Measurements from ENCODE around the gene TMEM41A.

Gene TMEM41A

DNA sequence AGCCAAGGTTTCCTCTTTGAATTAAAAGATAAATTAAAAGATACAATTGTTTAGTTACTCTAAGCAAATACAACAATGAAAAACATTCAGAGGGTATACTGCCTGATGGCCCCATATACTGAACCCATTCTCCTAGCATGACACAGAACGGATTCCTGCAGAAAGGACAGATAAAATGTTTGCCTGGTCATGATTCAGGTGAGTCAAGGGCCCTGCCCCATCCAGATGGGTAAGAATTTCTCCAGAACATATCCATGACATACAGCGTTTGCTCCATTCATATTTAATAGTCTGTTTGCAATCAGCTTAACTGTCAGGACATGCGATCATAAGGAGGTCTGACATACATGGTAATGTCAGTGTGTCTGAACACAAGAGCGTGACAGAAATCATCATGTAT, 8.6 kb downstream of the TMEM41A start:
- POLR2A ChIA-PET = interaction anchor here (1.4 kb wide), 1 partner anchor 96 kb away, joined by 3 read pairs; the partner anchor contains the start of gene SENP2
- TF ChIP-seq ZNF384 (IDR thresholded peaks at IDR 0.05) = no peak
- TF ChIP-seq CTBP1 (IDR thresholded peaks at IDR 0.05; ENCODE audit: borderline replicate concordance) = no peak
- no peak for TF ChIP-seq LEF1 (IDR thresholded peaks at IDR 0.05; ENCODE audit: borderline replicate concordance)
- no peak for TF ChIP-seq ELF4 (IDR thresholded peaks at IDR 0.05)
- no peak for TF ChIP-seq ARNT (IDR thresholded peaks at IDR 0.05)
- TF ChIP-seq SP1 (IDR thresholded peaks at IDR 0.05) = no peak
- no peak for TF ChIP-seq FOXK2 (IDR thresholded peaks at IDR 0.05)
- TF ChIP-seq TARDBP (IDR thresholded peaks at IDR 0.05) = no peak
- TF ChIP-seq FOXM1 (IDR thresholded peaks at IDR 0.05; ENCODE audit: borderline replicate concordance) = no peak
- no peak for TF ChIP-seq SUZ12 (IDR thresholded peaks at IDR 0.05)
- TF ChIP-seq NFRKB (IDR thresholded peaks at IDR 0.05) = no peak
- TF ChIP-seq BHLHE40 (IDR thresholded peaks at IDR 0.05; ENCODE audit: borderline replicate concordance) = no peak
- TF ChIP-seq HDGF (IDR thresholded peaks at IDR 0.05; ENCODE audit: borderline replicate concordance) = no peak
- TF ChIP-seq FOXA1 (IDR thresholded peaks at IDR 0.05) = no peak
- TF ChIP-seq L3MBTL2 (conservative IDR thresholded peaks at IDR 0.05) = no peak
- TF ChIP-seq, protein P1, sequence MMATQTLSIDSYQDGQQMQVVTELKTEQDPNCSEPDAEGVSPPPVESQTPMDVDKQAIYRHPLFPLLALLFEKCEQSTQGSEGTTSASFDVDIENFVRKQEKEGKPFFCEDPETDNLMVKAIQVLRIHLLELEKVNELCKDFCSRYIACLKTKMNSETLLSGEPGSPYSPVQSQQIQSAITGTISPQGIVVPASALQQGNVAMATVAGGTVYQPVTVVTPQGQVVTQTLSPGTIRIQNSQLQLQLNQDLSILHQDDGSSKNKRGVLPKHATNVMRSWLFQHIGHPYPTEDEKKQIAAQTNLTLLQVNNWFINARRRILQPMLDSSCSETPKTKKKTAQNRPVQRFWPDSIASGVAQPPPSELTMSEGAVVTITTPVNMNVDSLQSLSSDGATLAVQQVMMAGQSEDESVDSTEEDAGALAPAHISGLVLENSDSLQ (IDR thresholded peaks at IDR 0.05) = no peak
- DNase-seq (ENCODE audit: extremely low spot score) = no peak
- CTCF ChIA-PET = no interaction called here

DNA sequence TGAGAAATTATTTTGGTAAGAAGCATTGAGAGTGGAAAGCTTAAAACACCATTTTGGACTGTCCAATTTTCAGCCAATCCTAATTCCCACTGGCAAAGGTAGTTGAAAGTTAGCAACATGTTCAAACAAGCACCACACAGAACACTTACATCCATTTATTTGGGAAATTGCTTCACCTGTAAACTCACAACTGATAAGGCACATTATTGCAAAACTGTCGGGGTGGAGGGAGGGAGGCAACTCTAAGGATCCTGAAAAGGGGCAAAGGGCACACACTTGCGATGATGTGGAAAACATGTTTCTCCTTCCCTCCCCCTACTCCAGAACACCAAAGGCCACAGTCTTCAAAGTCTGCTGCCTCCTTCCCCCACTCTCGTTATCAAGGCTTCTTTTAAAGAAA, 9.4 kb downstream of the TMEM41A start:
- no peak for DNase-seq (ENCODE audit: extremely low spot score)
- ChIA-PET POLR2A (interaction anchor here (1.4 kb wide), 1 partner anchor 97 kb away, joined by 3 read pairs; the partner anchor contains the start of gene SENP2), CTCF (no interaction called here)
- TF ChIP-seq L3MBTL2 (conservative IDR thresholded peaks at IDR 0.05) (no peak), FOXM1 (IDR thresholded peaks at IDR 0.05; ENCODE audit: borderline replicate concordance) (no peak), BHLHE40 (IDR thresholded peaks at IDR 0.05; ENCODE audit: borderline replicate concordance) (no peak), HDGF (IDR thresholded peaks at IDR 0.05; ENCODE audit: borderline replicate concordance) (no peak), TARDBP (IDR thresholded peaks at IDR 0.05) (no peak), CTBP1 (IDR thresholded peaks at IDR 0.05; ENCODE audit: borderline replicate concordance) (no peak), FOXK2 (IDR thresholded peaks at IDR 0.05) (no peak), FOXA1 (IDR thresholded peaks at IDR 0.05) (no peak), ELF4 (IDR thresholded peaks at IDR 0.05) (no peak)
- TF ChIP-seq, protein P1 (IDR thresholded peaks at IDR 0.05) = no peak

DNA sequence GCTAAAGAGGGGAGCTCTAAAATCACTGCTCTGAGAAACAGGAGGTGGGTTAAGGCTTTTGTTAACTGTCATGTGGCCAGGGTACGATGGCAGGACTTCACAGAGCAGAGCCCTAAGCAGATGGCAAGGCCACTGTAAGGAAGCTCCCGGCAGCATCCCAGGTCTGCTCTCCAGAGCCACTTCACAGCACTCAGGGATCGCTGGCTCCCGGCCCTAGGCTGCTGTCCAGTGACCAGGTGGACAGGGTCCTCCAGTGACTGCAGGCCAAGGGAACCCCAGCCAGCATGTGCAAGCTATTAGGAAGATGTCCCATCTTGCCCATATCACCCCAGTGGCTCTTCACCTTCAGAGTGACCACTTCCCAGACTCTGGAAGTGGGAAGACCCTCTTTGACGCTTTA, 10.4 kb downstream of the TMEM41A start:
- TF ChIP-seq SUZ12 (IDR thresholded peaks at IDR 0.05) = no peak
- TF ChIP-seq HDGF (IDR thresholded peaks at IDR 0.05; ENCODE audit: borderline replicate concordance) = no peak
- no peak for TF ChIP-seq L3MBTL2 (conservative IDR thresholded peaks at IDR 0.05)
- no peak for TF ChIP-seq FOXM1 (IDR thresholded peaks at IDR 0.05; ENCODE audit: borderline replicate concordance)
- TF ChIP-seq BHLHE40 (IDR thresholded peaks at IDR 0.05; ENCODE audit: borderline replicate concordance) = no peak
- TF ChIP-seq FOXA1 (IDR thresholded peaks at IDR 0.05) = no peak
- TF ChIP-seq CTBP1 (IDR thresholded peaks at IDR 0.05; ENCODE audit: borderline replicate concordance) = no peak
- TF ChIP-seq SP1 (IDR thresholded peaks at IDR 0.05) = no peak
- TF ChIP-seq ELF4 (IDR thresholded peaks at IDR 0.05) = no peak
- ChIA-PET POLR2A (no interaction called here), CTCF (no interaction called here)
- no peak for DNase-seq (ENCODE audit: extremely low spot score)

DNA sequence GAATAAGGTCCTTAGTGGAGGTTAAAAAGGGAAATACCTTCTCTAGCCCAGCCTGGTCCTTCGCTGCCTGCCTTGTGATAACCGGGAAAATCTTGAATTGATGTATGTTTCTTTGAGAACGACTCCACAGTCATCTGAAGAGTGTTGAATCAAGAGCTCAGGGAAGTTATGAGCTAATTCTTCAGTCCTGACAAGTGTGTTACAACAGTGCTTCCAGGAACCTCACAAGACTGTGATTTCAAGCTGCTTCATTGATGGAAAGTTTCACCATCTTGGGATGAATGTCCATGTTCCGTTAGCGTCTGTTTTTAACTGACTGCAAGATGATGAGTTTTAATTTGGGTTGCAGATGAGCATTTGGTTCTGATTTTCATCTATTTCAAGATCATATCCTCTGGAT, 12.4 kb downstream of the TMEM41A start:
- POLR2A ChIA-PET = no interaction called here
- CTCF ChIA-PET = no interaction called here
- DNase-seq (ENCODE audit: extremely low spot score) = no peak
- TF ChIP-seq, protein P1 (IDR thresholded peaks at IDR 0.05) = no peak
- TF ChIP-seq HDGF (IDR thresholded peaks at IDR 0.05; ENCODE audit: borderline replicate concordance) = no peak
- TF ChIP-seq TARDBP (IDR thresholded peaks at IDR 0.05) = no peak
- TF ChIP-seq FOXA1 (IDR thresholded peaks at IDR 0.05) = no peak
- no peak for TF ChIP-seq ZNF384 (IDR thresholded peaks at IDR 0.05)
- no peak for TF ChIP-seq SP1 (IDR thresholded peaks at IDR 0.05)
- TF ChIP-seq NFRKB (IDR thresholded peaks at IDR 0.05) = no peak
- TF ChIP-seq FOXM1 (IDR thresholded peaks at IDR 0.05; ENCODE audit: borderline replicate concordance) = no peak
- TF ChIP-seq SUZ12 (IDR thresholded peaks at IDR 0.05) = no peak
- TF ChIP-seq ARNT (IDR thresholded peaks at IDR 0.05) = no peak
- no peak for TF ChIP-seq CTBP1 (IDR thresholded peaks at IDR 0.05; ENCODE audit: borderline replicate concordance)
- no peak for TF ChIP-seq BHLHE40 (IDR thresholded peaks at IDR 0.05; ENCODE audit: borderline replicate concordance)
- no peak for TF ChIP-seq LEF1 (IDR thresholded peaks at IDR 0.05; ENCODE audit: borderline replicate concordance)
- no peak for TF ChIP-seq L3MBTL2 (conservative IDR thresholded peaks at IDR 0.05)
- TF ChIP-seq FOXK2 (IDR thresholded peaks at IDR 0.05) = no peak
- no peak for TF ChIP-seq ELF4 (IDR thresholded peaks at IDR 0.05)

- no peak for DNase-seq (ENCODE audit: extremely low spot score)
- CTCF ChIA-PET = no interaction called here
- TF ChIP-seq CTBP1 (IDR thresholded peaks at IDR 0.05; ENCODE audit: borderline replicate concordance) (no peak), TARDBP (IDR thresholded peaks at IDR 0.05) (no peak), SP1 (IDR thresholded peaks at IDR 0.05) (no peak)
- POLR2A ChIA-PET = no interaction called here
Observed at GRCh38 chr3:185484296-185484695, 14.5 kb downstream of the TMEM41A start.

DNA sequence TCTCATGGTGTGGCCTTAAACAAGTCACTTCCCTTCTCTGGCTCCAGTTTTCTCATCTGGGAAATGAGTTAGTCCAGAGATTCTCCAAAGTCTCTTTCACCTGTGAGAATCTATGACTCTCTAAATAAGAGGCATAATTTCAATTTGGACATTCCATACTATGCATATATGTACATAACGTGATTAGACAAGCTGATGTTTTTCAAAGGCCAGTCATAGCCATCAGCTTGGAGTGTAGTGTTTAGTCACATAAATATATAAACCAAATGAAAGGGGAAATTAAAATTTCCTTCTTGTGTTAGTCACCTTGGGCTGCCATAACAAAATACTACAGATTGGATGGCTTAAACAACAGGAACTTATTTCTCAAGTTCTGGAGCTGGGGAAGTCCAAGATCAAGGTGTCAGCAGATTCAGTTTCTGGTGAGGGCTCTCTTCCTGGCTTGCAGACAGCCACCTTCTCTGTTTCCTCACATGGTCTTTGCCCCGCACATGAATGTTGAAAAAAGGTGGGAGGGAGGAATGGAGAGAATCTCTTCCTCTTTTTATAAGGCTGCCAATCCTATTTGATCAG, 19.4 kb downstream of the TMEM41A start:
- no peak for TF ChIP-seq HDGF (IDR thresholded peaks at IDR 0.05; ENCODE audit: borderline replicate concordance)
- no peak for TF ChIP-seq TARDBP (IDR thresholded peaks at IDR 0.05)
- TF ChIP-seq LEF1 (IDR thresholded peaks at IDR 0.05; ENCODE audit: borderline replicate concordance) = no peak
- no peak for TF ChIP-seq ELF4 (IDR thresholded peaks at IDR 0.05)
- no peak for TF ChIP-seq NFRKB (IDR thresholded peaks at IDR 0.05)

More for the DNA sequence above, 19.4 kb downstream of the TMEM41A start:
- ChIA-PET POLR2A (no interaction called here), CTCF (interaction anchor here (1.2 kb wide), 1 partner anchor 19 kb away, joined by 4 read pairs; no protein-coding TSS in a partner anchor)
- no peak for DNase-seq (ENCODE audit: extremely low spot score)
